ENCODE measurements around the gene ADRA2A. TPM values are rescaled to one million over a fixed set of nuclear protein-coding genes. Genes with fewer than 3 reads are reported as not detected.

Gene ADRA2A
- total RNA-seq = 2.0 TPM

DNA sequence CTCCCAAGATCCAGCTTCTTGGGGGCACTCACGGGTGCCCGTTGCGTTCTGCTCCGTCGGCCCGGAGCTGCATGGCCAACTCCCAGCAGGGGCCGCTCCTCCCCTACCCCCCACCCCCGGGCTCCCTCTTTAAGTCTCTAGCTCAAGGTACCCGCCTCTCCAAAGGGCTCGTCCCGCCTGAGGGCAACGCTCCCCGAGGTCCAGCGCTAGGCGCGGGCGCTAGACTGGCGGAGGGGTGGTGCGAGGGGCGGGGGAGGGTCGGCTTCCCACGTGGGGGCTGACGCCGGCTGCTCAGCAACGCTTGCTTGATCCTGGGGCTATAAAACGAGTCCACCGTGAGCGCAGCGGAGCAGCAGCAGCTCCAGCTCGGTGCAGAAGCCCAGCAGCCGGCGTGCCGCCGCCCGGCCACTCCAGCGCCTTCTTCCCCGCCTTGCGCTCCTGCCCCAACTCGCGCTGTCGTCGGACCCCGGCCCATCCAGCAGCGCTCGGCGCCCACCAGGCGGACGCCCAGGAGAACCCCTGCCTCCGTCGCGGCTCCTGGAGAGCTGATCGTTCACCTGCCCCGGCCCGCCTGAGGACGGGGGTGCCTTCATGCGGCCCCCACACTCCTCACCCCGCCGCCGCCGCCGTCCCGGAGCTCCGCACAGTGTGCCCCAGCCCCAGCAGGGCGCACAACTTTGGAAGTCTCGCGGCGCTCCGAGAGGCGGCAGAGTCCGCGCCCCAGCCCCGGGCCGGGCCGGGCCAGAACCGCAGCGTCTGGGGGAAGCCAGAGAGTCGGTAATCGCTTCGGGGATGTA, at the start of gene ADRA2A:
Gene ADRA2A, plus strand, starts transcription at position 348 of the 797 bp plus-strand sequence. CDS start 968 bp downstream, outside the sequence.
- DNase-seq = peak; percentile 36

DNA sequence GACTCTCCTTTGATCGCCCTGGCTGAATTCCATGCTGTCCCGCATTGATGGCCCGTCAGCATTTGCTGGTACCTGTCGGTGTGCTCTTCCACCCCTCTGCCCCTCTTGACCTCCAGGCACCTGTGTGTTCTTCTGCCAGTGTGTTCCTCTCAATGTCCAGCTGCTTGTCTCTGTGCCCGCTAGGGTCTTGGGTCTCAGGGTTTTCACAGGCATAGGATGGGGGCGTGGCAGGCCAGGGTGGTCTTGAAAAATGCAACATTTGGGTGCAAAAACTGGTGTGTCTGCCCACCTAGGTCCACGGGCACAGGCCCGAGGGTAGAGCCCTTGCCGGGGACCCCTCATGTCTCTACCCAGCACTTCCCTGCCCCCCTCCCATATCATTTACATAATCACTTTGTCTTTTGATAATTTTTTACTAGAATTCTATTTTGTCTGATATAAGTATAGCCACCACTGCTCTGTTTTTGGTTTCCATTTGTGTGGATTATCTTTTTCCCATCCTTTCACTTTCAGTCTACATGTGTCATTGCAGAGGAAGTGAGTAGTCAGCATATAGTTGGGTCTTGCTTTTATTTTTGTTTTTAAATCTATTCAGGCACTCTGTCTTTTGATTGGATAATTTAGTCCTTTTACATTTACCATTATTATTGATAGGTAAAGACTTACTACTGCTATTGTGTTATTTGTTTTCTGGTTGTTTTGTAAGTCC, 46.6 kb upstream of the ADRA2A start:
- DNase-seq = no peak

GRCh38 chr10:111034598-111035310, 42.1 kb upstream of the ADRA2A start:
- no peak for DNase-seq

- no peak for DNase-seq
These were observed 41.3 kb upstream of the ADRA2A start for GRCh38 chr10:111035542-111035941.

DNA sequence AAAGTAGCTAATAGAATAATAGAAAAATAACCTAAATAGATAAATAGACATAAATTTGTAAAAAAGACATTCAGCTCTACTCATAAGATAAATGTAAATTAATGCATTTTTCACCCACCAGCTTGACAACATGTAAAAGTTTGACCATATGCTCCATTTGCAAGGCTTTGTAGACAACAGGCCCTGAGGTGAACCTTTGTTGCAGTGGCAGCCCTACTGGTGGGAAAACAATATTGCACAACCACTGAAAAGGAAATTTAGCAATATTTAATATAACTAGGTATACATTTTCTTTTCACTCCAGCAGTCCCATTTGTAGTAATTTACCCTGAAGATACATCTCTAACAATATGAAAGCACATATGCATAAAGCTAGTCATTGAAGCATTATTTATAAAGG, 39.0 kb upstream of the ADRA2A start:
- no peak for DNase-seq

DNA sequence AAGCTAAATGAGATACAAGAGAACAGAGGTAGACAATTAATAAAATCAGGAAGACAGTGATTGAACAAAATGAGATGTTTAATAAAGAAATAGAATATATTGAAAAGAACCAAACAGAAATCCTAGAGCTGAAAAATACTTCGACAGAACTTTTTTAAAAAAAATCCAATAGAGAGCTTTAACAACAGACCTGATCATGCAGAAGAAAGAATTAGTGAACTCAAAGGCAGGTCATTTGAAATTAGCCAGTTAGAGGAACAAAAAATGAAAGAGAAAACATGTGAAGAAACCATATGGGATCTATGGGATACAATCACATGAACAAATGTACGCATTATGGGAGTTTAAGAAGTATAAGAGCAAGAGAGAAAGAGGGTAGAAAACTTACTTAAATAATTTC, 37.3 kb upstream of the ADRA2A start:
- no peak for DNase-seq

DNA sequence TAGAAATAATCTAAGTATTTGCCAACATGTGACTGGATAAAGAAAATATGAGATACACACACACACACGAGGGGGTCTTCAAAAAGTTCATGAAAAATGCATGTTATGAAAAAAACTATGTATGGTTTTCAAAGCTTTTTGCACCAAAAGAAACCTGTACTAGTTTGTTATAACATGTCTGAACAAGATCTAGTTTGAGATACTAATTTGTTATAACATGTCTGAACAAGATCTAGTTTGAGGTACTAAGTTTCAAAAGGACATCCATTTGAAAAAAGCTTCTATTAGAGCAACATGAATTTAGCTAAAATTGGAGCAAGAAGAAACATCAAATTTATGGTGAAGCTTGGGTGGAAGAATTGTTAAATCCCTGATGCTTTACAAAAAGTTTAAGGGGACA, 19.8 kb upstream of the ADRA2A start:
- no peak for DNase-seq

DNA sequence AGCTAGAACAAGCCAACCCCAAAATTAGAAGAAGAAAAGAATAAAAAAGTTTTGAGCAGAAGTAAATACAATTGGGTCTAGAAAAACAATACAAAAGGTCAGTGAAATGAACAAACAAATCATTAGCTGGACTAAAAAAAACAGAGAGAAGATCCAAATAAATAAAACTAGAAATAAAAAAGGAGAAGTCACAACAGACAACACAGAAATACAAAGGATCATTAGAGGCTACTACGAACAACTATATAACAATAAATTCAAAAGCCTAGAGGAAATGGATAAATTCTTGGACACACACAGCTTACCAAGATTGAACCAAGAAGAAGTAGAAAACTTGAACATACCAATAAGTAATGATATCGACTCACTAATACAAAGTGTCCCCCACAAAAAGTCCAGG, 13.4 kb upstream of the ADRA2A start:
- no peak for DNase-seq

DNA sequence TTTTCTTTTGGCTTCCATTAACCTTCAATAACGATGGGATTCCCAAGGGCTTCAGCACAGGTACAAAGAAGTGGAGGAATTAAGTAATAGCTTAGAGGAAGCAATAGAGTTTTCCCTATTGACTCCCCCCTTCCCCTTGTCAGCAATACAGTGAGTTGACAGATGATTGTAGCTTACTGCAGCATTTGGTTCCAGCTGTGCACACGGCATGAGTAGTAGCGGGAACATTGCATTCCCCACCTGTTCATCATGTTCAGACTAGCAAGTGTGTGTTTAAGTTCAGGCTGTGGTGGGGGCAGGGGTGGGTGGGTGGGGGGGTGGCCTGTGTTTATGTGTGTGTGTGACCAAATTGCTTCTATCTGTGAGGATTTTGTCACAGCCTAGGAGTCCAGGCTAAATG, 4.6 kb upstream of the ADRA2A start:
- DNase-seq = no peak

- no peak for DNase-seq
These were observed 1.1 kb upstream of the ADRA2A start for GRCh38 chr10:111075577-111076185.

DNA sequence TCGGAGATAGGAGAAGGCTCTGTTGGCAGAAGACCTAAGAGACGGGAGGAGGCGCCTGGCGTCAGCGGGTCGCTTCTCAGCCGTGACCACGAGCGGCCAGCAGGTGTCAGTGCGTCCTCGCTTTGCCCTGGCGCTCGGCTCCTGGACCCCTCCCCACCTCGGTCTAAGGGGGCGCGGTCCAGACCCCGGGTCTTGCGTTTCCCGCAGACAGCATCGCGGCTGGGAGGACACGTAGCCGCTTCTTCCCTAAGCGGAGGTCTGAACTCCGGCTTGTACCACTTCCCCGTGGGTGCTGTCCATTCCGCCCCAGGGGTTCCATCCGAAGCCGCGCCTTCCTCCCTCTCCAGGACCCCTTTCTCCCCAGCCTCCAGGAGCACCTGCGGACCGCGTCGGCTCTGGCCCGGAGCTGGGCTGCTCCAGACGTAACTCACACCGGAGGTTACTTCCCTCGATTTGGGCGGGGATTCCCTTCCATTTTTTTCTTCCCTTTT, 593 bp upstream of the ADRA2A start:
- DNase-seq = peak; percentile 69

- no peak for DNase-seq
These were observed 603 bp downstream of the ADRA2A start for GRCh38 chr10:111077479-111077784.

- no peak for DNase-seq
These were observed 1.1 kb downstream of the ADRA2A start for GRCh38 chr10:111077785-111078504.

- no peak for DNase-seq
These were observed 1.8 kb downstream of the ADRA2A start for GRCh38 chr10:111078505-111079185.

GRCh38 chr10:111079241-111079760, 2.5 kb downstream of the ADRA2A start:
- DNase-seq = no peak

DNA sequence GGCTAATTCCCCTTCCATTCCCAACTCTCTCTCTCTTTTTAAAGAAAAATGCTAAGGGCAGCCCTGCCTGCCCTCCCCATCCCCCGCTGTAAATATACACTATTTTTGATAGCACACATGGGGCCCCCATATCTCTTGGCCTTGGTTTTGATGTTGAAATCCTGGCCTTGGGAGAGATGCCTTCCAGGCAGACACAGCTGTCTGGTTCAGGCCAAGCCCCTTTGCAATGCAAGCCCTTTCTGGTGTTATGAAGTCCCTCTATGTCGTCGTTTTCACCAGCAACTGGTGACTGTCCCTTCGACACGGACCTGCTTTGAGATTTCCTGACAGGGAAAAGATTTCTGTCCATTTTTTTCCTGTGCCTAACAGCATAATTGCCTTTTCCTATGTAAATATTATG, 3.0 kb downstream of the ADRA2A start:
- DNase-seq = no peak

- DNase-seq = no peak
These were observed 3.4 kb downstream of the ADRA2A start for GRCh38 chr10:111080224-111080623.

DNA sequence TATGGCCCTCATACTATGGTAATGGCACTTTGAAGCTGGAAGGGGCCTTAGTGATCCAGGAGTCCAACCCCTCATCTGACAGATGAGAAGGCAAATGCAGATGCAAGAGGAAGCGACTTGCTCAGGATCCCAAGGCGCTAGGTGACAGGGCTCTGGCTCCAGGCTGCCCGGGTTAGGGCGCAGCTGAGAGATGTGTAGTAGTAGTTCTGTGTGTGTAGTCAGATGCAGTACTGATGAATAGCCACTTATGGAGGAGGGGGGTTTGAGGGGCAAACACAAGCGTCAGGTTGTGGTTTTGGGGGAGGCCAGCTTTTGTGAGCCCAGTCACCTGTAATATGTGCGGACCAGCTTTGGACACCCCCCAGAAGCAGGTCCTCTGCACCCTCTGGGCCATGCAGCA, 4.8 kb downstream of the ADRA2A start:
- DNase-seq = no peak

DNA sequence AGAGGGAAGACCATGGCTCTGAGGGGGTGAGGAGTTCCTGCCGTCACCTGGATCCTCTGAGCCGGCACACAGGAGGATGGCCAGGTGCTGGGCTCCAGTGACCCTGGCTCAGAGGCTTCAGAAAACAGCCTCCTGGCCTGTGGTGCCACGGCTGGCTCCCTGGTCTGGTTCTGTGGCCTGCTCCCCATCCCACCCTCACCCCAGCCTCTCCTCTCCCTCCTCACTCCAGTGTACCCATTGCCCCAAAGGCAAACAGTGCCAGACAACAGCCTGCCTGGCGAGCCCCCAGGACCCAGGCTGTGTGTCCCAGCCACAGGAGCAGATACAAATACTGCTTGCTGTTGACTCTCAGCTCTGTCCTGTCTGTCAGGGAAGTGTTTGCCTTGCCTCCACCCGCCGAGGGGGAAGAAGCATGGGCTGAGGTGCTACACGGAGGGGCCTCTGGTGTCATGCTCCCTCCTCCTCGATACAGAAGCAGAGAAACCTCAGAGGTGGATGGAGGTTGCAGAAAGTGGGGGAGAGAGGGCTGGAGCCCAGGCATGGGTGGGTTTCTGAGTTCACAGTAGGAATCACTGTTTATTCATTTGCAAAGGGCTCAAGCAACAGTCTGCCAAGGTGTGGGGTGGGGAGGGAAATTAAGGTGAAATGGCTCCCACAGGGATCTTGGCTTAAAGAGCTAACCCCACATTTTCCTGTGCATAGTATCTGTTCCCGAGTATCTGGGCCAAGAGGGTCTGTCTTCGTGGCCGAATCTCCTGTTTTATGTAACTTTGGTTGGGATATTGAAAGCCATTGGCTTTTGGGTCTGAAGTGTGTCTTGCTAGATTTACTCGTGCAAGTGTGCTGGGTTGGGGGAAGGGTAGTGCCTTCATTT, 5.5 kb downstream of the ADRA2A start:
- no peak for DNase-seq
